HG03060 (cell line): ENCODE data around the gene CKAP2L.
"Not testable (repeated sequence)": the region's sequence is repeated elsewhere in the genome, so short reads cannot be mapped to it uniquely, and the experiment has no call there.

Experiments used
- ATAC-seq: cut with Tn5 transposase; IDR thresholded peaks from one replicate; pipeline ENCODE4 v1.9.1; 2021; ENCODE audit warnings: low read depth, moderate number of reproducible peaks; ENCODE audit not compliant: unreplicated experiment

Gene CKAP2L

GRCh38 chr2:112728378-112729175 is 35.8 kb downstream of the CKAP2L start:
- ATAC-seq, result no peak

DNA sequence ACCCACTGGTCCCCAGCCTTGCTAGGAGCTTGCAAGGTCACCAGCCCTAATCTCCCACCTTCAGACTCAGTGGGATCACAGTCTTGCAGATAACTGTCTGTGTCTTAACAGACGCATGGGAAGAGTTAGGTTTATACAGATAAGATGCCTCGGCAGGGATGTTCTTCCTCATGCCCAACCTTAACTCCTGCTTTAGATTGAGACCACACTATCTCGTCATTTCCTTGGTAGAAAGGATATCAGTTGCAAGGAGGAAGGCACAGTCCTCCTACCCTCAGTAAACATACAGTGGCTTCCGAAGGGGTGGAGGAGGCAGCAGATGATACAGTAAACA is 36.4 kb downstream of the CKAP2L start:
- ATAC-seq, result no peak

- no peak for ATAC-seq
These were observed 37.0 kb downstream of the CKAP2L start for GRCh38 chr2:112727276-112728028.

GRCh38 chr2:112726487-112727190 is 37.8 kb downstream of the CKAP2L start:
- ATAC-seq, result peak; percentile 40

DNA sequence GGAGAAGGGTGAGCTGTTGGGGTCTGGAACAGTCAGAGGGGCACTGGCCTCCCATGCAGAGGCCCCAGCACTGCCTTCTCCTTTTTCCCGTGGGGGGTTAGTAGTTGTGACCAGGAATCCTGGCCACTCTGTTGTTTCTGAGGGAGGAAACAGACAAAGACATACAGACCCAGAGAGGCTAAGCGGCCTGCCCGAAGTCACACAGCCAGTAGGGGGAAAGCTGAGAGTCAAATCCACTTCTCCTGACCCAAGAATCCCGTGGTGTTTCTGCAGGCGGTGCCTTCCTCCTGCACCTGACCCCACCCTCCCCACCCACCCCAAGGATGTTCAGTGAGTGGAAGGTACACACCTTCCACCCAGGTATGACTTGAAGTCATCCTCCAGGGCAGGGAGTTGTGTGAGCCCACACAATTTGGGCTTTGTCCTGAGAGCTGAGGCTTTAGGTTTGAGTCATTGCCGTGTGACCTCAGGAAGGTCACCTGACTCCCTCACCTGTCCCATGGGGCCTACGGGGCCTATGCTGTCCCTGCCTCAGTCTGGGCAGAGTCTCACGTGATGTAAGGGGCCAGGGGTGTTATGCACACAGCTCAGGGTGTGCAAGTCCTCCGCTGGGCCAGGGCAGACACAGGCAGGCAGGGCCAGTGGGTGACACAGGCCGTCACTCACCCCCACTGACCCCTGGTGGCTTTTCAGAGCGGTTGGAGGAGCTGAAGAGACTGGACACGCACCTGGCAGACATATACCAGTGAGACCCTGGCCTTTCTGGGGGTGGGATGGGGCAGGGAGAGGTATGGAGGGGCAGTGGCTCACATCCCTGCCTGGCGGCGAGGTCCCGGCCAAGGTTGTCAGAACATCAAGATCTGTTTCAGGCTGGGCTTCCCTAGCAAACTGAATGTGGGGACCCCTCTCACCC is 38.6 kb downstream of the CKAP2L start:
- peak; percentile 50 for ATAC-seq

DNA sequence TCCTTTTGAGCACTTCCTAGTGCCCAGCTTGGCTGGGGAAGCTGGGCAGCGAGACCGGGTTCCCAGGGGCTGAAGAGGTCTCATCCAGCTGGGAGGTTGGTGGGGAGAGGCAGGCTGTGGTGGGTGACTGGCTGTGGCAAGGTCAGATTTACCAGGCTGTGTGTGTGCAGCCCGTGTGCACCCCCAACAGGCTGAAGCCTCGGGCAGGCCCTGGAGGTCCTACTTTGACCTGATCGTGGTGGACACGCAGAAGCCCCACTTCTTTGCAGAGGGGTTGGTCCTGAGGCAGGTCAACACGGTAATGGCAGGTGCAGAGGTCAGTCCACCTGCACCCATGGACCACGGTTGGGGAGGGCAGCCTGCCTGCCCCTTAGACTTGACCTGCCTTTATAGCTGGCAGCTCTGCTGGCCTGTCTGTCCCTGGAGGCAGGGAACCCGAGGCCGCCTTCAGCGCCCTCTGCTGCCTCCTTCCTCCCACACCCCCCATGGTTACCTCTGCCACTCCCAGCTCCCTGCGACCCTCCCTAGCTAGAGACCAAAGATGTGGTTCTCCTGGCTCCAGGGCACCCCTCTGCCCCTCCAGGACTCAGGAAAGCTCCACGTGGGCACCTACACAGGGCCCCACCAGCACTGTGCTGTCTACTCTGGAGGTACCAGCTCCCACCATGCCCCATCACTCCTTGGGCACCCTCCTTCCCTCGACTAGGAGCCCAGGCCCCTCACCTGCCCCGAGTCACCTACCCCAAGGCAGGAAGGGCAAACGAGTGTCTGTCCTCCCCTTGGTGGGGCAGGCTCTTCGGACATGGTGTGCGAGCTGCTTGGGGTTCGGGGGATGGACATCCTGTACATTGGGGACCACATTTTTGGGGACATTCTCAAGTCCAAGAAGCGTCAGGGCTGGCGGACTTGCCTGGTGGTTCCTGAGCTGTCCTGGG is 39.6 kb downstream of the CKAP2L start:
- no peak for ATAC-seq

DNA sequence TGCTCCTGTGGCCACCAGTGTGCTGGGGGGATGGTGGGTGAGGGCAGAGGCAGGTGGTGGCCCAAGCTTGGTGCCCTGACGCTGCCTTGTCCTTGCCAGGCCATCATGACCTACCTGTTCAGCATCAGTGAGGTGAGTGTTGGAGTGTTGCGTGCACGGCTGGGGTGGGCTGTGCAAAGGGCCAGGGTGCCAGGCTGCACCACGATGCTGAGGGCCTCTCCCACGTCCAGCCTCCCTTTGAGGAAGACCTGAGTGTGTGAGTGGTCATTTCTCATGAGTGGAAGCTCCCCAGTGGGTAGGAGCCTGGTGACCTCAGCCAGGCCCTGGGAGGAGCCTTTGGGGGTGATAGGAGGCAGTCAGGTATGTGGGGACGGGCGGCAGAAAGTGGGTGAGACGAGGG is 40.4 kb downstream of the CKAP2L start:
- ATAC-seq, result no peak

DNA sequence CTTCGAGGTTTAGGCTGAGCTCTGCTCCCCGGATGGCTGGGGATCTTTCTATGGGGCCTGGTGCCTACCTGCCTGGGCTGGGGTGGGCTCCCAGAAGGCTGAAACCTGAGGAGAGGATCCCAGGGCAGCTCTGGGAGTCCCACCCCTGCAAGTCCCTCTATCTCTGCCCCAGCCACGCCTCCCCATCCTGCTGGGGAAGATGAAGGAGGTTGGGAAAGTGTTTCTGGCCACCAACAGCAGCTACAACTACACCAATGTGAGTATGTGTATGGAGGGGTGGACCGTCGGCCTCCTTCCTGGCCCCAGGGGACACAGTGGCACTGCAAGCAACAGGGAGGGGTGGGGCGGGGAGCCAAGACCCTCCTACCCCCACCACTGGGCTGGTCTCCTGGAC is 40.9 kb downstream of the CKAP2L start:
- no peak for ATAC-seq

GRCh38 chr2:112722816-112723546 is 41.4 kb downstream of the CKAP2L start:
- ATAC-seq, result no peak

DNA sequence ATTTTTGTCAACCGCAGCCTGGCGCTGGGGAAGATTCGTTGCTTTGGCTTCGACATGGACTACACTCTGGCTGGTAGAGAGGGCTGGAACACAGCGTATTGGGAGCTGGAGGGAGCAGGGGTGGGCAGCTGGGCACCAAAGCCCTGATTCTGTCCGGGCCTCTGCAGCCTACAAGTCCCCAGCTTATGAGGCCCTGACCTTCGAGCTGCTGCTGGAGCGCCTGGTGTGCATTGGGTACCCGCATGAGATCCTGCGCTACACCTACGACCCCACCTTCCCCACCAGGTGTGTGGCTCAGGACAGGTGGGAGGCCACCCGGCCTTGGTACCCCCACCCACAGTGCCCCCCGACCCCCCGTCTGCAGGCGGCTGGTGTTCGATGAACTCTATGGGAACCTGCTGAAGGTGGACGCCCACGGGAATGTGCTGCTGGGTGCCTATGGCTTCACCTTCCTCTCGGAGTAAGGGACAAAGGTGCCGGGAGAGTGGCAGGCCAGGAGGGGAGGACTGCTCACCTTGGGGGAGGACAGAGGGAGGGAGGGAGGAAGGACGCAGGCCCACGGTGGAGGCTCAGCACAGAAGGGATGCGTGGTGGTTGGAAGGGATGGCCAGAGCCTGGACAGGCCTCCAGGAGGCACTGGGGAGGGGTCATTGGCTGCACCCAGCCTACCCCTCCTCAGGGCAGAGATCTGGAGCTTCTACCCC is 42.4 kb downstream of the CKAP2L start:
- ATAC-seq, result no peak

- ATAC-seq, result no peak
These were observed 43.6 kb downstream of the CKAP2L start, which contains the start of gene NT5DC4 for GRCh38 chr2:112720785-112721184. NT5DC4 (plus strand) TSS chr2:112721020; CDS start chr2:112721080, 60 bp downstream.

- no peak for ATAC-seq
These were observed 45.5 kb downstream of the CKAP2L start for GRCh38 chr2:112718863-112719370.

DNA sequence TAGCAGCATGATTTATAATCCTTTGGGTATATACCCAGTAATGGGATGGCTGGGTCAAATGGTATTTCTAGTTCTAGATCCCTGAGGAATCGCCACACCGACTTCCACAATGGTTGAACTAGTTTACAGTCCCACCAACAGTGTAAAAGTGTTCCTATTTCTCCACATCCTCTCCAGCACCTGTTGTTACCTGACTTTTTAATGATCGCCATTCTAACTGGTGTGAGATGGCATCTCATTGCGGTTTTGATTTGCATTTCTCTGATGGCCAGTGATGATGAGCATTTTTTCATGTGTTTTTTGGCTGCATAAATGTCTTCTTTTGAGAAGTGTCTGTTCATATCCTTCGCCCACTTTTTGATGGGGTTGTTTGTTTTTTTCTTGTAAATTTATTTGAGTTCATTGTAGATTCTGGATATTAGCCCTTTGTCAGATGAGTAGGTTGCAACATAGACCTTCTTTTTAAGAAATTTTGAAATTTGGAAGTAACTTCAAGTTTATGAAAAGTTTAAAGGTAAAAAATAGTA is 47.5 kb downstream of the CKAP2L start:
- ATAC-seq, result not testable (repeated sequence)

- not testable (repeated sequence) for ATAC-seq
These were observed 48.3 kb downstream of the CKAP2L start for GRCh38 chr2:112716094-112716493.

DNA sequence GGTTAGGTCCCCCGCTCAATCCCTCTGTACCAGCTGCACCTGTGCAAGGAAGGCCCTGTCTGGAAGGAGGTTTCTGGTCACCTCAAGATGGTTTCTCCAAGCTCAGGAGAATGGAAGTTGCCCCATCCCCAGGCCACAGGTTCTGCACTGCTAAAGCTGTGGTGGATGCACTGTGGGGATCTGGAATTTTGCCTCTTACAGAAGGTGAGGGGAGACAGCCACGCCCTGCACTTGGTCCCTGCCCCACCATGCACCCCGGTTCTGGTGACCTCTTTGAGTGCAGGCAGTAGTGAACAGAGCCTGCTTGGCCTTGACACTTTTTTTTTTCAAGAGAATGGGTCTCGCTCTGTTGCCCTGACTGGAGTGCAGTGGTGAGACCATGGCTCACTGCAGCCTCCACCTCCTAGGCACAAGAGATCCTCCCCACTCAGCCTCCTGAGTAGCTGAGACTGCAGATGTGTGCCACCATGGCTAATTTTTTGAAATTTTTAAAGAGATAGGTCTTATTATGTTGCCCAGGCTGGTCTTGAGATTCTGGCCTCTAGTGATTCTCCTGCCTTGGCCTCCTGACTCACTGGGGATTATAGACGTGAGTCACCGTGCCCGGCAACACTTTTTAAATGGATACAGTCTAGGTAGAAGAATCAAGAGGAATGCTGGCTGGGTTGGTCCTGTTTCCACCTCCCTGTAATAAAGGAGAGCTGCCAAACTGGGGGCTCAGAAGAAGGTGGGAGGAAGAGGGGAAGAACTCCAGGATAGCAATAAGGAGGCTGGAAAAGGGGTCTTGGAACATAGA is 49.4 kb downstream of the CKAP2L start:
- no peak for ATAC-seq

GRCh38 chr2:112714331-112714730 is 50.1 kb downstream of the CKAP2L start:
- no peak for ATAC-seq

GRCh38 chr2:112713926-112714325 is 50.5 kb downstream of the CKAP2L start:
- no peak for ATAC-seq
